HUES6 (cell line): ENCODE measurements around the gene ATP2B3.
"Not testable (repeated sequence)": the region's sequence is repeated elsewhere in the genome, so short reads cannot be mapped to it uniquely, and the experiment has no call there.

Experiments used
- H3K27ac ChIP-seq: 2 replicates; pipeline ENCODE4 v1.7.0; 2013; ENCODE audit warnings: low read depth, mild to moderate bottlenecking, low read length, inconsistent platforms
- H3K27me3 ChIP-seq: 2 replicates; pipeline ENCODE4 v1.6.1; 2013; ENCODE audit warnings: low read length; ENCODE audit not compliant: control insufficient read depth, insufficient read depth
- H3K36me3 ChIP-seq: 2 replicates; pipeline ENCODE4 v1.6.1; 2013; ENCODE audit warnings: low read length; ENCODE audit not compliant: control insufficient read depth, insufficient read depth
- H3K4me1 ChIP-seq: 2 replicates; pipeline ENCODE4 v1.6.1; 2013; ENCODE audit warnings: low read length; ENCODE audit not compliant: control insufficient read depth, insufficient read depth
- H3K4me3 ChIP-seq: 2 replicates; pipeline ENCODE4 v1.5.1; 2013; ENCODE audit warnings: low read depth, low read length
- H3K9ac ChIP-seq: one replicate; pipeline ENCODE4 v1.6.1; 2013; ENCODE audit warnings: mild to moderate bottlenecking, low read length
- H3K9me3 ChIP-seq: 2 replicates; pipeline ENCODE4 v1.6.1; 2013; ENCODE audit warnings: low read depth, low read length; ENCODE audit not compliant: control insufficient read depth, insufficient read depth

Gene ATP2B3

DNA sequence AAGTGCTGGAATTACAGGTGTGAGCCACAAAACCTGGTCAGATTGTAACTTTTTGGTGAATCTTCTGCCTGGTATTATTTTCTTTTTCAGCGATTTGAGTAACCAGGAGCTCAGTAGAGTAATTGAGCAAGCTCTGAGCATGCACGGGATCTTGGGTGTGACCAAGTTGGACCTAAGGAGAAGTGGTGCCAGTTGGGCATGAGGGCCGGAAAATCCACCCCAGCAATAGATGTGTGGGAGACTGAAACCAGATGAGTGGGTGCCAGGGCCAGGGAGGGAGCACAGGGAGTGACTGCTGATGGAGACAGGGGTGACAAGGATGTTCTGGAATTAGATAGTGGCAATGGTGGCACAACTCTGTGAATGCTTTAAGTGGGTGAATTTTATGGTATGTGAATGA lies 85.2 kb downstream of the ATP2B3 start:
- Histone ChIP-seq H3K9ac (no peak overlapping the region), H3K9me3 (peaks cover 12% of the 10 kb centered on the region; the same call in 1 of the 2 replicates), H3K4me3 (no peak overlapping the region), H3K27ac (no peak overlapping the region), H3K4me1 (peaks cover 6% of the 10 kb centered on the region), H3K27me3 (peaks cover 34% of the 10 kb centered on the region), H3K36me3 (no peaks in the 10 kb centered on the region)

DNA sequence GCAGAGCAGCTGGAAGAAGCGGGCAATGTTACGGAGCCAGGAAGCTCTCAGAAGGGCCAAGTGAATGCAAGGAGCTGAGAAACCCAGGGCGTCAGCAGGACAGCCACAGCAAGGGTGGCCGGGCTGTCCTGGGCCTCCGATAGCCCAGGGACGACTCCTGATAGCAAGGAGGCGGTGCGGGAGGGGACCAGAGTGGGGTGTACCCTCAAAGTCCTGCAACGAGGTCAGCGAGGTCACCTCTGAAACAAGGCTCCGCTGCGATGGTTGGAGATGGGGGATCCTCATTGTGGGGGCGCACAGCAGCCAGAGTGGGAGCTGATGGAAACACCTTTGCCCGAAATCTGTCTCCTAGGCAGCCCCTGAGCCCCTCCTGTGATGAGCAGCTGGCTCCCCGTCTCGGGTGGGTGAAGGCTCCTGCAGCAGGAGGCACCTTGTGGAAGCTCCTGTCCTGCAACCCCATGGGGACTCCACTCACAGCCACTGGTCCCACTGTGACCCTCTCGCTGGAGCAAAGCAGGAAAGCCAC lies 85.8 kb downstream of the ATP2B3 start:
- Histone ChIP-seq H3K9me3 (peaks cover 12% of the 10 kb centered on the region; the same call in 1 of the 2 replicates), H3K36me3 (no peaks in the 10 kb centered on the region), H3K4me1 (peaks cover 6% of the 10 kb centered on the region), H3K27ac (no peak overlapping the region), H3K27me3 (peaks cover 35% of the 10 kb centered on the region), H3K4me3 (no peak overlapping the region), H3K9ac (no peak overlapping the region)

DNA sequence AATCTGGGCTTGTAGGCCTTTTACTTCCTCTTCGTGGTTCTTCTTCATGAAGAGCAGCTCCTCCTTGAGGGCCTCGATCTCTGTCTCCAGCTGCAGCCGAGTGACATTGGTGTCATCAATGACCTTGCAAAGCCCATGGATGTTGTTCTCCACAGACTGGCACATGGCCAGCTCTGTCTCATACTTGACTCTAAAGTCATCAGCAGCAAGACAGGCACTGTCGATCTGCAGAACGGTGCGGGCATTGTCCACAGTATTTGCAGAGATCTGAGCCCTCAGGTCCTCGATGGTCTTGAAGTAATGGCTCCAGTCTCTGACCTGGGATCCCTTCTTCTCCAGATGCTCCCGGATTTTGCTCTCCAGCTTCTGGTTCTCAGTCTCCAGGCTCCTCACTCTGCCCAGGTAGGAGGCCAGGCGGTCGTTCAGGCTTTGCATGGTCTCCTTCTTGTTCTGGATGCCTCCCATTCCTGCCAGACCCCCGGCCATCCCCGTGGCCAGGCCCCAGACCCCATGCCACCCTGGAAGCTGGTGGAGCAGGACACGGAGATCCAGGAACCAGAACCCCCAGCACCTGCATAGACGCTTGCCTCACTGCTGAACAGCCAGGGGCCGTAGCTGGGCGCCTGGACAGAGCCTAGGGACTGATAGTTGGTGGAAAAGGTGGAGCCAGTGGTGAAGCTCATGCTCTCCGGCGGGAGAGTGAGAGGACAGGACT lies 87.4 kb downstream of the ATP2B3 start:
- not testable (repeated sequence) for H3K4me3 ChIP-seq, H3K4me1 ChIP-seq, H3K27ac ChIP-seq, H3K36me3 ChIP-seq, H3K9ac ChIP-seq
- H3K27me3 ChIP-seq, result peaks cover 50% of the 10 kb centered on the region
- peaks cover 15% of the 10 kb centered on the region; the same call in 1 of the 2 replicates for H3K9me3 ChIP-seq

DNA sequence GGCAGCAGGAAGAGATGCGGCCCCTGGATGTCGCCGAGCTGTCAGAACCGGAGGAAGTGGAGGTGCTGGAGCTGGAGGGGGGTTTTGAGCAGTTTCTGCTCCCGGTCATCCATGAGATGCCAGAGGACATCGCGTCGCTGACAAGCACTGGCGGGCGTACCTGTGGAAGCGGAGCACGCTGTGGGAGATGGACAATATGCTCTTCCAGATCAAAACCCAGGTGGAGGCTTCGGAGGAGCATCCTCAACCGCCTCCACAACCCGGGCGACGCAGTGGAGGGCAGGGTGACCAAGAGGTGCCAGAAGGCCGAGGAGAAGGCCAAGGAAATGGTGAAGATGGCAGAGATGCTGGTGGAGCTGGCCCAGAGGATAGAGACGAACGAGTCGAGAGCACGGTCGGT lies 89.1 kb downstream of the ATP2B3 start:
- Histone ChIP-seq H3K27ac (no peak overlapping the region), H3K4me1 (no peaks in the 10 kb centered on the region), H3K9ac (no peak overlapping the region), H3K27me3 (peaks cover 55% of the 10 kb centered on the region), H3K9me3 (peaks cover 11% of the 10 kb centered on the region; the same call in 1 of the 2 replicates), H3K4me3 (no peak overlapping the region), H3K36me3 (no peaks in the 10 kb centered on the region)

DNA sequence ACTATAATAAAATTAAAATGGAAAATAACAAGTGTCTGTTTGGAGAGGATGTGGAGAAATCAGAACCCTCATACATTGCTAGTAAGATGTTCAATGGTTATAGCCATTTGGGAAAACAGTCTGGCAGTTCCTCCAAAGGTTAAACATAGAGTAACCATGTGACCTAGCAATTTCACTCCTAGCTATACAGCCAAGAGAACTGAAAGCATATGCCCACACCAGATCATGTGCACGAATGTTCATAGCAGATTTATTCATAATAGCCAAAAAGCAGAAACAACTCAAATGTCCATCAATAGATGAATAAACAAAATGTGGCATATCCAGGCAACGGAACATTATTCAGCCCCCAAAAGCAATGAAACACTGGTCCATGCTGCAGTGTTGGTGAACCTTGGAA lies 90.9 kb downstream of the ATP2B3 start:
- Histone ChIP-seq H3K4me3 (no peak overlapping the region), H3K4me1 (no peaks in the 10 kb centered on the region), H3K27me3 (peaks cover 69% of the 10 kb centered on the region), H3K27ac (no peak overlapping the region), H3K36me3 (no peaks in the 10 kb centered on the region), H3K9ac (no peak overlapping the region), H3K9me3 (peaks cover 8% of the 10 kb centered on the region; the same call in 1 of the 2 replicates)

DNA sequence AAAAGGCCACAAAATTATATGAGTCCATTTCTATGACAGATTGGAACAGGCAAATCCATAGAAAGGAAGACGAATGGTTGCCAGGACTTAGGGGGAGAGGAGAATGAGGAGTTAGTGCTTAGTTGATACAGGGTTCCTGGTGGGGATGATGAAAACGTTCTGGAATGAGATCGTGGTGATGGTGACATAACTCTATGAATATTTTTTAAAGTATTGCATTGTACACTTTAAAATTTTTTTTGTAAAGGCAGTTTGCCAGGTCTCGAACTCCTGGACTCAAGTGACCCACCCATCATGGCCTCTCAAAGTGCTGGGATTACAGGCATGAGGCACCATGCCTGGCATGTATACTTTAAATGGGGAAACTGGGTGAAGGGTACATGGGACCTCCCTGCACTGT lies 91.4 kb downstream of the ATP2B3 start:
- H3K9me3 ChIP-seq, result peaks cover 9% of the 10 kb centered on the region; the same call in 1 of the 2 replicates
- no peak overlapping the region for H3K9ac ChIP-seq
- H3K4me3 ChIP-seq, result no peak overlapping the region
- no peak overlapping the region for H3K27ac ChIP-seq
- H3K4me1 ChIP-seq, result no peaks in the 10 kb centered on the region
- H3K27me3 ChIP-seq, result peaks cover 69% of the 10 kb centered on the region
- H3K36me3 ChIP-seq, result no peaks in the 10 kb centered on the region

DNA sequence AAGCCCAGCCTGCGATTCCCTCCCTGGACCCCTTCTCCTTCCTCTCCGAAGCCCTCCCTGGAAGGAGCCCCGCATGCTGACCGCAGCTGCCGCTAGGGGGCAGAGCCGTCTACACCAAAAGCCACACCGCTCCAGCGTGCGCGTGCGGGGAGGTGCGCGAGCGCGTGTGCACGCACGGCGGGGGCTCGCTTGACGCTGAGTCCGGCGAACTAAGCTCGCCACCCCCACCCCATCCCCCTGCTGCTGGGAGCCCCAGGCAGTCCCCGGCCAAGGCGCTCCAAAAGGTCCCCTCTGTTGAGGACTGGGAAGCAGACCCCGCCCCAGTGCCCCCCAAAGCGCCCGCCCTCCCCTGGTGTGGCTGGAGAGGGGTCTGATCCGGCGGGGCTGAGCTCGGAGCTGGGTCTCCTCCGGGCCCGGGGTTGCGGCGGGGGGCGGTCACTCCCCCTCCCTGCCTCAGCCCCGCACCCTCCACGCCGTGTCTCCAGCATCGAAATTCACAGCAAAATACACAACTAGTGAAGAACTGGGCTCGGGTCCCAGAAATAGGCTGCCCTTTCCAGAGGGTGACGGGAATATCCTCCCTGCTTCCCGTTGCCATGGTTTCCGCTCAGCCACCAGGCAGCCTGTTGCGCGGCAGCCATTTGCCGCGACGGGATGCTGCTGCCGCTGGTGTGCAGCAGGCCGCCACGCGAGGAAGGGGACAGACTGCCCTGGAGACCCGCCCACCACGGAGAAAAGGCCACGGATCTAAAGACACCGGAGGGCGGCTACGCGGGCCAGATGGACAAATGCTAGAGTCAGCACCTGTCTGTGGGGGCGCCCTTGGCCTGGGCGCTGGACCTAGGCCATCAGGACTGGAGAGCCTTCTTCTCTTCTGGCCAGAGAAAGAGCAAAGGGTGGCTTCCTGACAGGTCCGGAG lies 92.7 kb downstream of the ATP2B3 start:
- peaks cover 82% of the 10 kb centered on the region for H3K27me3 ChIP-seq
- H3K4me1 ChIP-seq, result no peaks in the 10 kb centered on the region
- peaks cover 15% of the 10 kb centered on the region; the same call in 1 of the 2 replicates for H3K9me3 ChIP-seq
- H3K4me3 ChIP-seq, result peak overlapping the region; percentile 45
- no peaks in the 10 kb centered on the region for H3K36me3 ChIP-seq
- no peak overlapping the region for H3K9ac ChIP-seq
- H3K27ac ChIP-seq, result no peak overlapping the region

DNA sequence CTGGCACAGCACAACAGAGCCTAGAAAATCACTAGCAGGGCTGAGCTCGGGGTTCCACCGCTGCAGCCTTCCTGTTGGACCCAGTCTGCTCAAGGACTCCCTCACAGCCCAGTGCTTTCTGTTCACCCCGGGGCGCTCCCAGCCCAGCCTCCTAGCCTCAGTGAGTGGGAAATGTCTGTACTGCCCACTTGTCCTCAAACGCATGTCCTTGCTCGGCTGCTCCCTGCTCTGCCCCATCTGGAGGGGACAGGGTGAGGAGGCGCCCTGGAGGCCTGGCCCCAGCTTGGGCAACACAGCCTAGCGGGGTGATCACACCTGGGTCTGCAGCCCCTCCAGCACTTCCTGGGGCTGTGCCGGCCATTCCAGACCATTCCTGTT lies 93.4 kb downstream of the ATP2B3 start:
- H3K4me3 ChIP-seq, result peak overlapping the region; percentile 45; the same call in 1 of the 2 replicates

DNA sequence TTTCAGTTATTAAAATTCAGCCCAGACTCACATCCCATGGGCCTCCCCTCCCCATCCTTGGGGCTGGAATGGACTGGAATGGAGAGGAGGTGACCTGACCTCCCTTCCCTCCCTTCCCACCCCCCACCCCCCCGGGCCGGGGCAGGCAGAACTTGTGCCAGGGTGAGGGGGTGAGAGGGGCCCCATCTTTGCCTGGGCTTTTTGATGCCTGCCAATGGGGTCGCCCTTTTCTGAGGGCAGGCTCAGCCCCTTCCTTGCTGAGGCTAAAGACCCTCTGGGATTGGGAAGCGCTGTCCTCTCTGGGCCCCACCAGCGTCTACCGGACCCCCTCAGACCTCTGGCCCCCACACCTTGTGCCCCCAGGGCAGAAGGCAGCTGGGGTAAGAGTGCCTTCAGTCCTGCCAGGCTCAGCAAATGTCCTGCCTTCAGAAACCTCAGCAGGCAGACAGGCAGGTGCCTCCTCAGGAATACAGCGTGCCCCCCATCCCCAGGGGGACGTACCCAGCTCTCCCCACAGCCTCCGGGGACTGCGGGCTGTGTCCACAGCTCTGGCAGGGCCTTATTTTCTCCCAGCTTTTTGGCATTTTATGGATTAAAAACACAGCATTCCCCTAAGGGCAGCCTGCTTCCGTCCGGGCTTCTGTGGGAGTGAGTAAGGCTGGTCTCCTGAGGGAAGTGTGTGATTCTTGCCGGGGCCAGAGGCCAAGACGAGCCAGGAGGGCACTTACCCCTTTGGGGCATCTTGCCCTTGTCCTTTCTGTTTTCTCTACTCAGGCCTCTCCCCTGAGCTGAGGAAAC lies 94.1 kb downstream of the ATP2B3 start:
- Histone ChIP-seq H3K36me3 (no peaks in the 10 kb centered on the region), H3K27ac (no peak overlapping the region), H3K4me3 (no peak overlapping the region), H3K9me3 (peaks cover 12% of the 10 kb centered on the region; the same call in 1 of the 2 replicates), H3K4me1 (no peaks in the 10 kb centered on the region), H3K9ac (no peak overlapping the region), H3K27me3 (peaks cover 88% of the 10 kb centered on the region)

More for the DNA sequence above, 93.4 kb downstream of the ATP2B3 start:
- peaks cover 15% of the 10 kb centered on the region; the same call in 1 of the 2 replicates for H3K9me3 ChIP-seq
- H3K27ac ChIP-seq, result no peak overlapping the region
- H3K9ac ChIP-seq, result no peak overlapping the region
- no peaks in the 10 kb centered on the region for H3K4me1 ChIP-seq
- H3K36me3 ChIP-seq, result no peaks in the 10 kb centered on the region
- peaks cover 86% of the 10 kb centered on the region for H3K27me3 ChIP-seq

DNA sequence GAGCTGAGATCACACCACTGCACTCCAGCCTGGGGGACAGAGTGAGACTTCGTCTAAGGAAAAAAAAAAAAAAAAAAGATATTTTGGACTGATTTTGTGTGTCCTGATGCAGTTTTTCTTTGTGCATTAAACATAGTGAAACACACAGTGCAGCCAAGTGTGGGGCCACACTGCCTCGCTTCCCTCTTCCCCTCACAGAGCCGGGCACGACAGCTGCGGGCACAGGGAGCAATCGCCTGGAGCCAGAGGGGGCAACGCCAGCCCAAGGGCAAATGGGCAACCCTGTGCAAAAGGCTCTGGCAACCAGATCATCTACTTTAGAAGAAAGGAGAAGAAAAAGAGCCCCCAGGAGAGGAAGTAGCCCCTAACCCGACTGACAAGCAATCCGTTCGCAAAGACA lies 95.0 kb downstream of the ATP2B3 start:
- Histone ChIP-seq H3K4me1 (no peaks in the 10 kb centered on the region), H3K36me3 (no peaks in the 10 kb centered on the region), H3K27me3 (peaks cover 88% of the 10 kb centered on the region), H3K27ac (no peak overlapping the region), H3K9me3 (peaks cover 10% of the 10 kb centered on the region; the same call in 1 of the 2 replicates), H3K9ac (no peak overlapping the region), H3K4me3 (no peak overlapping the region)
